SJCRH30 (cell line): ENCODE data around the gene ALPI. TPM values are rescaled to one million over a fixed set of nuclear protein-coding genes. Genes with fewer than 3 reads are reported as not detected.
"Not testable (repeated sequence)": the region's sequence is repeated elsewhere in the genome, so short reads cannot be mapped to it uniquely, and the experiment has no call there.

Experiments
- DNase-seq, 2 experiments: peaks; one replicate each; pipeline ENCODE4 v3.0.0-alpha.2; 2015 to 2020
- H3K27ac ChIP-seq: fragments of 250-450 bp; sonication (Bioruptor Pico); 2 replicates; pipeline ENCODE4 v1.5.1; 2020; ENCODE audit warnings: mild to moderate bottlenecking, moderate library complexity
- H3K27me3 ChIP-seq: fragments of 250-450 bp; sonication (Bioruptor Pico); 2 replicates; pipeline ENCODE4 v1.5.1; 2020; ENCODE audit warnings: mild to moderate bottlenecking, moderate library complexity
- H3K36me3 ChIP-seq: fragments of 250-450 bp; sonication (Bioruptor Pico); 2 replicates; pipeline ENCODE4 v1.5.1; 2020; ENCODE audit warnings: mild to moderate bottlenecking, moderate library complexity
- H3K4me1 ChIP-seq: fragments of 250-450 bp; sonication (Bioruptor Pico); 2 replicates; pipeline ENCODE4 v1.5.1; 2020; ENCODE audit warnings: mild to moderate bottlenecking, moderate library complexity
- H3K4me3 ChIP-seq: fragments of 250-450 bp; sonication (Bioruptor Pico); 2 replicates; pipeline ENCODE4 v1.5.1; 2020; ENCODE audit warnings: mild to moderate bottlenecking, moderate library complexity
- H3K9me3 ChIP-seq: fragments of 250-450 bp; sonication (Bioruptor Pico); replicated peaks from 2 replicates; pipeline ENCODE4 v1.5.1; 2020; ENCODE audit warnings: mild to moderate bottlenecking, moderate library complexity
- total RNA-seq: library from RNA; depleted of rRNA; stranded (reverse); fragments of >200 nt; shearing (Covaris generic); gene quantifications from 2 replicates; pipeline ENCODE4 v1.2.3, GENCODE V29; 2014

The ALPI gene
- total RNA-seq, 1 experiment from 2014 or later: not detected

DNA sequence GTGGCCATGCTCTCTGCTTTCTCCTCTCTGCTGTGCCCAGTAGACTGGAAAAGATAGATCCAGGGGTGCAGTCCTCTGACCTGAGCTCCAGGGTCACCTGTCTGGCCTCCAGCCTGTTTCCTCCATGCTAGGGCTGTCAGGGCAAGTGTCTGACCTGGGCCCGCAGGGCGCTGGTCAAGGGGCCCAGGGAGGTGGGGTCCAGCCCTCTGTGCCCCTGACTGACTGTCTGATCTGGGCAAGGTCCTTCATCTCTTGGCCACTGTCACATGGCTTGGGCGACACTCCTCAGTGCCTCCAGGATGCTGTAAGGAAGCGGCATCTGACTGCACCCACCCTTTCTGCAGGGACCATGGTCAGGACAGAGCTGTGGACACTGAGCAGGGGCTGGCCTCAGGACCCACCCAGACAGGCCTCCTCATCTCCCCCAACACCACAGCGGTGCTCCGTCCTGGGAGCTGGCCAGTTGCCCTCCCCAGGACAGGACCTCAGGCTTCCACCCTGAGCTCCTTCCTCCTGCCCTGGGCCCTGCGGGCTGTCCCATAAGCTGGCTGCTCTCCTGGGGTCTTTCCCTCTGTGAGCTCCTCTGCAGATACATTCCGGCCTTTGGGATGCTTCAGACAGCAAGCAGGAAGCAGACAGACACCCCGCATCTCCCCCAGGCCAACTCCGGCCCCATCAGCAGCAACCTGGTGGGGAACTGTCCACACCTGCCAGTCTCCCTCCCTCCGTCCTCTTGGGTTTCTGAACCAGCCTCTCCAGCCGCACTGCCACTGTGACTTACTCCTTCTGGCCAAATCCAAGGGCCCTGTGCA, 21.2 kb upstream of the ALPI start:
- Histone ChIP-seq H3K36me3 (no peaks in the 10 kb centered on the region), H3K27me3 (peaks cover 25% of the 10 kb centered on the region), H3K4me1 (no peaks in the 10 kb centered on the region), H3K27ac (no peak overlapping the region), H3K9me3 (no peaks in the 10 kb centered on the region), H3K4me3 (no peak overlapping the region)
- DNase-seq: no peak

- Histone ChIP-seq H3K36me3 (no peaks in the 10 kb centered on the region), H3K27me3 (peaks cover 25% of the 10 kb centered on the region), H3K9me3 (no peaks in the 10 kb centered on the region), H3K4me3 (no peak overlapping the region), H3K27ac (no peak overlapping the region), H3K4me1 (no peaks in the 10 kb centered on the region)
- DNase-seq: no peak
These were observed 20.6 kb upstream of the ALPI start for GRCh38 chr2:232435375-232435648.

DNA sequence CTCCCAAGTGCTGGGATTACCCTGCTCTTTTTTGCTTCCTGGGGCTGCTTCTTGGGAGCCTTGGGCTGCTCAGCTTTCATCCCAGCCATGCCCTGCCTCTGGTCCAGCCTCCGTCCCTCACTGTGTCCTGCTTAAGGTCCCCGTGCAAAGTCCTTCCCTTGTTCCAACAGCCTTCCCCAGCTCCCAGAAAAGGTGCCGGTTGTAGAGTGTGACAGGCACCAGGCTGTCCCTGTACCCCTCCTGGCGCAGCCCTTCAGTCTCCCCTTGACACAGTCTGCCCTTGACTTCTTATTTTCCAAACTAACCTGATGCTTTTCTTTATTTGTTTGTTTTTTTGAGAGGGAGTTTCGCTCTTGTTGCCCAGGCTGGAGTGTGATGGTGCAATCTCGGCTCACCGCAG, 20.1 kb upstream of the ALPI start:
- no peak for DNase-seq
- Histone ChIP-seq H3K36me3 (no peaks in the 10 kb centered on the region), H3K4me3 (no peak overlapping the region), H3K9me3 (no peaks in the 10 kb centered on the region), H3K4me1 (no peaks in the 10 kb centered on the region), H3K27ac (no peak overlapping the region), H3K27me3 (peaks cover 25% of the 10 kb centered on the region)

DNA sequence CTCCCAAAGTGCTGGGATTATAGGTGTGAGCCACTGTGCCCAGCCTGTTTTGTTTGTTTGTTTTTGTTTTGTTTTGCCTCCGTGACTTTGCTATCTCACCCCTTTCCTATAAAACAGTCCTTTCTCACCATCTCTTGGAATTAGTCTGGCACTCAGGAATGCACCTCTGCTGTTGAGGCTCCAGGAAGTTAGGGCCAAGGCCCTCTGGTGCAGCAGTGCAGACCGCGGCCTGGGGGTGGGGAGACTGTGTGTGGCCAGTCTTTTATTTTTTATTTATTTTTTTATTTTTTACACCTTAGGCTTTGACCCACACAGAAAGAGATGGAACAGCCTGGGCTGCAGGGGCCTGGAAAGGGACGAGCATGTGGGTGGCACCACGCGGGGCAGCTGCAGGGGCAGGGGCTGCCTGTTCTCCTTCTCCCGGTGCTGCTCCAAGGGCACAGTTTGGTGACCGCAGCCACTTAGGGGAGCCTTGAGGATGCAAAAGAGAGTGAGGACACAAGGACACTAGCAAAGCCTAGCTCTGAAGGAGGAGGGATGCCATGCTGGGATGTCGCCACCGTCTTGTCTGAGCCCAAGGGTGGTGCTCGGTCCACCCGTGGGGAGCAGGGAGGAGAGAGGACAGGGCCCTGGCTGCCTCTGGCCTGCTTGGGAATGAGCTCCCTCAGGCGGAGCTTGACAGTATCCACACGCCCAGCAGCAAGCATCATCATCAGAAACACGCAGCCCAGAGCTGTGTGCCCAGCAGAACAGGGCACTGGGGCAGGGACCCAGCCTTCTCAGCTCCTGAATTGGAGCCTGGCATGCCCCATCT, 19.4 kb upstream of the ALPI start:
- Histone ChIP-seq H3K36me3 (no peaks in the 10 kb centered on the region), H3K27ac (no peak overlapping the region), H3K4me3 (no peak overlapping the region), H3K4me1 (no peaks in the 10 kb centered on the region), H3K9me3 (no peaks in the 10 kb centered on the region), H3K27me3 (peaks cover 25% of the 10 kb centered on the region)
- DNase-seq: no peak

DNA sequence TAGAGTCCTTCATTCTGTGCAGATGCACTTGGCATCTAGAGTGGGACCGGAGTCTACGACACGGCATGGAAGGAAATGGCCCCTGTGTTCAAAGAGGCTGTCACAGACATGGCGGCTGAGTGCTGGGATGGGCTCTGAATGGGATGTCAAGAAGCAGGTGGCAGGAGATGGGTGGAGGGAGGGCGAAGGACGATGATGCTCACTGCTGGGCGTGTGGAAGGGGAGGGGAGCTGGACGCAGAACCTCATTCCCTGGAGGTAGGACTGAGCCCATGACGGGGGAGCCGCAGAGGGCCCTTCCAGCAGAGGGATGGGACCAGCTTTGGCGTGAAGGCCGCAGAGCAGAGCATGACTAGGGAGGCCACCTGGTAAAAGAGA, 18.8 kb upstream of the ALPI start:
- no peak for DNase-seq
- H3K27ac ChIP-seq: no peak overlapping the region
- H3K36me3 ChIP-seq: no peaks in the 10 kb centered on the region
- no peak overlapping the region for H3K4me3 ChIP-seq
- peaks cover 25% of the 10 kb centered on the region for H3K27me3 ChIP-seq
- no peaks in the 10 kb centered on the region for H3K4me1 ChIP-seq
- H3K9me3 ChIP-seq: no peaks in the 10 kb centered on the region

DNA sequence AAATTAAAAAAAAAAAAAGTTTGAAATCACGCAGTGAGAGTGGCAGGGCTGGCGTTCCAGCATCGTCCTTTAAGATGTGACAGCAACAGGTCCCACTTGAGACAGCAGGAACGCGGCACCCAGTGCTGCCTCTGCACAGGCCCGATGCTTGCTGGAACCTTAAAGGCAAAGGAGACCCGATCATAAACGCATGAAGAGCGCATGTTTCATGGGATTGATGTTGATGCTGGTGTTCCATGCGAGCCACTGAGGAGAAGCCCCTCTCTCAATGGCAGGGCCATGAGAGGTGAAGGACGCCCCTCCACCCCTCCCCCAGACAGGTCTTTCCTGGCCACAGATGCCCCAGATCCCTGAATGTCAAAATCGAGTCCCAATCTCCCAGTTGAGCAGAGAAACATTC, 17.9 kb upstream of the ALPI start:
- H3K36me3 ChIP-seq: no peaks in the 10 kb centered on the region
- DNase-seq: no peak
- H3K4me1 ChIP-seq: no peaks in the 10 kb centered on the region
- no peaks in the 10 kb centered on the region for H3K9me3 ChIP-seq
- H3K4me3 ChIP-seq: no peak overlapping the region
- peaks cover 21% of the 10 kb centered on the region for H3K27me3 ChIP-seq
- no peak overlapping the region for H3K27ac ChIP-seq

DNA sequence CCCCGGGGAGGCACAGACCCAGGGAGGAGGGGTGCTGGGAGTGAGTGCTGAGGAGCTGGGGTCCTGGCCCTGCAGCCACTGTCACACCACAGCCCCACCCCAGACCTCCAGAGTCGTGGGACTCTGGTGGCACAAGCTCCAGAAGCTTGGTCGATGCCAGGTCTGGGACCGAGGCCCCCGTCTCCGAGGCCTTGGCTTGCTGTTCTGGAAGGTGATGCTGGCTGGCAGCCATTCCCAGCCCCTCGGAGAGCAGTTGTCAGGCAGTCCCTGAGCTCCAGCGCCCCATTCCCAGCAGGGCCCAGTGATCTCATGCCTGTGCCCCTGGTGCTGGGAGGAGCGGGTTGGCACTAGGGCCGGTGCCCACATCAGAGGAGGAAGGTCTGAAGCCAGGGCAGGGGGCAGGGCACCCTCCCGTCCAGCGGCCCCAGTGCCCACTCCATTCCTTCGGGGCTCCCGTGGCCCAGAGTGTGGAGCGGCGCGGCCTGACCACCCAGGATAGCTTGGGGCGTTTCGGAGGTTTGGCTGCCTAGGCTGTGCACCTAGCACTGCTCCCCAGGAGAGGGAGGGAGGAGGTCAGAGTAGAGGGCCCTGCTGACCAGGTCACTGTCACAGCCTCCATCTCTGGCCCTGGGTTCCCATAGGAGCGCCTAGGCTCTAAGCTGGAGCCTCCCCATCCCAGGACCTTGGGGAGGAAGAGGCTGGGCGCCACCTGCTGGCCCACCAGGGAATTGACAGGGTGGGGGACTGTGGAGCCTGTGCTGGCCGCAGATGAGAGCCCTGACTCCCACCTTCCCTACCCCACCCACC, 16.8 kb upstream of the ALPI start:
- DNase-seq: peak; percentile 57 to 70
- H3K27ac ChIP-seq: no peak overlapping the region
- no peaks in the 10 kb centered on the region for H3K9me3 ChIP-seq
- H3K4me3 ChIP-seq: no peak overlapping the region
- H3K4me1 ChIP-seq: peaks cover 3% of the 10 kb centered on the region; the same call in 1 of the 2 replicates
- peaks cover 21% of the 10 kb centered on the region for H3K27me3 ChIP-seq
- no peaks in the 10 kb centered on the region for H3K36me3 ChIP-seq

GRCh38 chr2:232439758-232440135, 16.2 kb upstream of the ALPI start:
- peaks cover 5% of the 10 kb centered on the region; the same call in 1 of the 2 replicates for H3K4me1 ChIP-seq
- DNase-seq: no peak
- H3K36me3 ChIP-seq: no peaks in the 10 kb centered on the region
- H3K9me3 ChIP-seq: no peaks in the 10 kb centered on the region
- no peak overlapping the region for H3K27ac ChIP-seq
- peaks cover 21% of the 10 kb centered on the region for H3K27me3 ChIP-seq
- H3K4me3 ChIP-seq: no peak overlapping the region

- H3K36me3 ChIP-seq, H3K27ac ChIP-seq, H3K4me1 ChIP-seq, H3K9me3 ChIP-seq, H3K4me3 ChIP-seq: not testable (repeated sequence)
- H3K27me3 ChIP-seq: peaks cover 19% of the 10 kb centered on the region
- DNase-seq: peak; percentile 80 to 89
These were observed 15.5 kb upstream of the ALPI start for GRCh38 chr2:232440220-232441018.

DNA sequence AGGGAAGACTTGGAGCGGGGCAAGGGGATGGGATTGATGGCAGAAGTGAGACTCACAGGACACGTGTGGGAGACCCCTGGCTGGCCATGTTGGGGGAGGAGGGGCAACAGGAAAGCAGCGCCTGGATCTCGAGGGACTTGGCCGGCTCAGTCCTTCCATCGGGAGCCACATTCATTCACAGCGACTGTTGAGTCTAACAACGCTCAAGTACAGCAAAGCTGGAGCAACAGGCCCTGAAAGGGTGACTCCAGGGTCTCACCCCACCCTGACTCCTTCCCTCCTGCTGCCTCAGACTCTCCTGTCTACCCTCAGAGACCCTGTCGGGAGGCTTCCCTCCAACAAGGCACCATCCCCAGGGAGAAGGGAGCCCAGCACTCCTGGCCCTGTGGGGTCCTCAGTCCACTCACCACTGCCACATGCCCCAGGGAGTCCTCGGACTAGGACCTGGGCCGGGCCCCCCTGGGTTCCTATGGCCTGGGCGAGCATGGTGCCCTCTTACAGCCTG, 14.8 kb upstream of the ALPI start:
- no peaks in the 10 kb centered on the region for H3K36me3 ChIP-seq
- no peak overlapping the region for H3K27ac ChIP-seq
- DNase-seq: no peak
- H3K27me3 ChIP-seq: peaks cover 13% of the 10 kb centered on the region
- H3K9me3 ChIP-seq: no peaks in the 10 kb centered on the region
- peaks cover 5% of the 10 kb centered on the region; the same call in 1 of the 2 replicates for H3K4me1 ChIP-seq
- no peak overlapping the region for H3K4me3 ChIP-seq

GRCh38 chr2:232441922-232442321, 14.0 kb upstream of the ALPI start:
- not testable (repeated sequence) for H3K4me1 ChIP-seq, H3K9me3 ChIP-seq, DNase-seq, H3K4me3 ChIP-seq, H3K36me3 ChIP-seq, H3K27ac ChIP-seq
- peaks cover 14% of the 10 kb centered on the region for H3K27me3 ChIP-seq

GRCh38 chr2:232442431-232442830, 13.5 kb upstream of the ALPI start:
- not testable (repeated sequence) for H3K36me3 ChIP-seq, H3K27ac ChIP-seq, H3K9me3 ChIP-seq, H3K4me3 ChIP-seq, H3K4me1 ChIP-seq, H3K27me3 ChIP-seq
- DNase-seq: peak; percentile 71 to 72

DNA sequence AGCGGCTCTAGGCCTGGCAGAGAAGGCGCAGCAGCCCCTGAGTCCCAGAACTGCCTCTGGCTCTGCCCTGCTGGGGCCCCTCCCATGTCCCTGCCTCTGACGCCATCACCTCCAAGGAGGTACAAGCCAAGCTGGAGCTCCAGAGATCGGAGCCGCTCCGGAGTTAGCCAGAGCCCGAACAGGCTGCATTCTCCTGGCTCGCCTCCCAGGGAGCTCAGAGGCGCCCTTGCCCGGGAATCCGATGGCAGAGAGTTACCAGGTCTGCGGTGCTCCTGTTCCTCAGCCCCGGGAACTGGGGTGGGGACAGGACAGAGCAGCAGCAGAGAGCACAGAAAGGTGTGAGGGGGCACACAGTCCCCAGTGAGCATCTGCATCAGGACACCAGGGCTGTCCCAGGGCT, 12.9 kb upstream of the ALPI start:
- not testable (repeated sequence) for H3K4me3 ChIP-seq, H3K4me1 ChIP-seq, H3K9me3 ChIP-seq

GRCh38 chr2:232443669-232444408, 12.1 kb upstream of the ALPI start:
- not testable (repeated sequence) for H3K27ac ChIP-seq, DNase-seq, H3K4me1 ChIP-seq, H3K4me3 ChIP-seq, H3K9me3 ChIP-seq, H3K36me3 ChIP-seq
- H3K27me3 ChIP-seq: peaks cover 13% of the 10 kb centered on the region; the same call in 1 of the 2 replicates

More for the DNA sequence above, 12.9 kb upstream of the ALPI start:
- H3K27ac ChIP-seq, H3K36me3 ChIP-seq, DNase-seq: not testable (repeated sequence)
- peaks cover 12% of the 10 kb centered on the region for H3K27me3 ChIP-seq
